HUES6 (cell line): Measurements from ENCODE around the gene NTN4.

ENCODE experiments used
- H3K27ac ChIP-seq: 2 replicates; pipeline ENCODE4 v1.7.0; 2013; ENCODE audit warnings: low read depth, mild to moderate bottlenecking, low read length, inconsistent platforms
- H3K27me3 ChIP-seq: 2 replicates; pipeline ENCODE4 v1.6.1; 2013; ENCODE audit warnings: low read length; ENCODE audit not compliant: control insufficient read depth, insufficient read depth
- H3K36me3 ChIP-seq: 2 replicates; pipeline ENCODE4 v1.6.1; 2013; ENCODE audit warnings: low read length; ENCODE audit not compliant: control insufficient read depth, insufficient read depth
- H3K4me1 ChIP-seq: 2 replicates; pipeline ENCODE4 v1.6.1; 2013; ENCODE audit warnings: low read length; ENCODE audit not compliant: control insufficient read depth, insufficient read depth
- H3K4me3 ChIP-seq: 2 replicates; pipeline ENCODE4 v1.5.1; 2013; ENCODE audit warnings: low read depth, low read length
- H3K9ac ChIP-seq: one replicate; pipeline ENCODE4 v1.6.1; 2013; ENCODE audit warnings: mild to moderate bottlenecking, low read length
- H3K9me3 ChIP-seq: 2 replicates; pipeline ENCODE4 v1.6.1; 2013; ENCODE audit warnings: low read depth, low read length; ENCODE audit not compliant: control insufficient read depth, insufficient read depth

Gene NTN4

DNA sequence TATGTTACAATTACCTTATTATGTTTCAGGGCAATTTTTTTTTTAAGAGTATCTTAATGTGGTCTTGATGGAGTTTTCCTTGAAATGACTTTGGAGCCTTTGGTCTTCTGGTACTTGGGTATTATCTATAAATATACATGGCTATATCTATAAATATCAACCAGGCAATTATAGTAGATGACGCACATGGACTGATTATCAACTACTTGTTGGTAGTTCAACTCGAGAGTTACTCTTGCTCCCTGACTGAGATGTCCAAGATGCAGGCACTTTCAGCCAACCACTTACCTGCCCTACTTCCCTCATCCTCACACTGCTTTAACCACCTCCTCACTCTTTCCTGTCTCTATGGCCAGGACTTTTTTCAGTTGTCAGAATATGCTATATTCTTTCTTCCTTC lies 85.4 kb downstream of the NTN4 start:
- Histone ChIP-seq H3K27me3 (no peaks in the 10 kb centered on the region), H3K36me3 (no peaks in the 10 kb centered on the region), H3K9me3 (no peaks in the 10 kb centered on the region), H3K4me1 (peaks cover 7% of the 10 kb centered on the region; the same call in 1 of the 2 replicates), H3K9ac (no peak overlapping the region), H3K27ac (no peak overlapping the region), H3K4me3 (no peak overlapping the region)

- H3K4me3 ChIP-seq: no peak overlapping the region
- H3K27ac ChIP-seq: no peak overlapping the region
- H3K9ac ChIP-seq: no peak overlapping the region
- no peaks in the 10 kb centered on the region for H3K27me3 ChIP-seq
- no peaks in the 10 kb centered on the region for H3K9me3 ChIP-seq
- H3K4me1 ChIP-seq: peaks cover 7% of the 10 kb centered on the region; the same call in 1 of the 2 replicates
- no peaks in the 10 kb centered on the region for H3K36me3 ChIP-seq
Observed at GRCh38 chr12:95703986-95704385, 86.6 kb downstream of the NTN4 start.

DNA sequence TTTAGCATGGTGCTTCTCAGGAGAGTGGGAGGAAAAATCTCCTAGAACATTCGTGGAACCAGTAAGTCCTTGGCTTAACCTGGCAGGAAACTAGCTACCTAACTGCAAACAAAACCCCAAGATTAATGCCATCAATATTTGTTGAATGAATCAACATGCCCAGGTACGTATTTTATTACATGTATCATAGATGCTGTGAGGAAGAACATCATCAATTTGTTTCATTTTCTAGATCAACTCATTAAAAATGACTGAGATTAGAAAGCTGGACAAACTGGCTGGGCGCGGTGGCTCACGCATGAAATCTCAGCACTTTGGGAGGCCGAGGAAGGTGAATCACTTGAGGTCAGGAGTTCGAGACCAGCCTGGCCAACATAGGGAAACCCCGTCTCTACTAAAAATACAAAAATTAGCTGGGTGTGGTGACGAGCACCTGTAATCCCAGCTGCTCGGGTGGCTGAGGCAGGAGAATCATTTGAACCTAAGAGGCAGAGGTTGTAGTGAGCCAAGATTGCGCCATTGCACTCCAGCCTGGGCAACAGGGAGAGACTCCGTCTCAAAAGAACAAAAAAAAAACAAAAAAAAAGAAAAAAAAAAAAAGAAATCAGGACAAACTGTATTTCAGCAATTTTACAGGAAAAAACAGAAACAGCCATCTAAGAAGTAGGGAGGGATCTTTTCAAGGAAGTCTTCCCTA lies 88.7 kb downstream of the NTN4 start:
- no peak overlapping the region for H3K4me3 ChIP-seq
- H3K9ac ChIP-seq: no peak overlapping the region
- H3K27ac ChIP-seq: no peak overlapping the region
- H3K36me3 ChIP-seq: no peaks in the 10 kb centered on the region
- peaks cover 1% of the 10 kb centered on the region; the same call in 1 of the 2 replicates for H3K4me1 ChIP-seq
- no peaks in the 10 kb centered on the region for H3K27me3 ChIP-seq
- no peaks in the 10 kb centered on the region for H3K9me3 ChIP-seq

DNA sequence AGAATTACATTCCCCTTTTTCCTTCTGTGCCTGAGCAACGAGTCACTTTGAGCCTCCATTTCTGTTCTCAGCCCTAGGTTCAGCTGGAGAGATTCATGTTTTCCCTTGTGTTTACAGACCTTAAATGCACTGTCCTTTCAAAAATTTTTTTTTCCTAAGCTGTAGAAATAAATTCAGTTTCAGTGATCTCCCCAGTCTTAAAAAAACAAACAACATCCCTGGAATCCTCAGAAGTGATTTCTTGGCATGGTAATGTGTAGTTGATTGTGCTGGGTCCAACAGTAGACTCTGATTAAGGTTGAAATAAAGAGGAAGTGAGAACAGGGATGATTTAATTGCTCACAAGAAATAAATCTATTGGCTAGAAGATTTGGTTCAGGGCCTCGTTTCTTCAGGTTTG lies 89.3 kb downstream of the NTN4 start:
- no peaks in the 10 kb centered on the region for H3K36me3 ChIP-seq
- no peaks in the 10 kb centered on the region for H3K4me1 ChIP-seq
- no peak overlapping the region for H3K27ac ChIP-seq
- H3K9me3 ChIP-seq: no peaks in the 10 kb centered on the region
- no peak overlapping the region for H3K9ac ChIP-seq
- H3K27me3 ChIP-seq: no peaks in the 10 kb centered on the region
- H3K4me3 ChIP-seq: no peak overlapping the region

GRCh38 chr12:95700316-95700785 lies 90.2 kb downstream of the NTN4 start:
- Histone ChIP-seq H3K9me3 (no peaks in the 10 kb centered on the region), H3K9ac (no peak overlapping the region), H3K27ac (no peak overlapping the region), H3K4me1 (no peaks in the 10 kb centered on the region), H3K4me3 (no peak overlapping the region), H3K36me3 (no peaks in the 10 kb centered on the region), H3K27me3 (no peaks in the 10 kb centered on the region)

DNA sequence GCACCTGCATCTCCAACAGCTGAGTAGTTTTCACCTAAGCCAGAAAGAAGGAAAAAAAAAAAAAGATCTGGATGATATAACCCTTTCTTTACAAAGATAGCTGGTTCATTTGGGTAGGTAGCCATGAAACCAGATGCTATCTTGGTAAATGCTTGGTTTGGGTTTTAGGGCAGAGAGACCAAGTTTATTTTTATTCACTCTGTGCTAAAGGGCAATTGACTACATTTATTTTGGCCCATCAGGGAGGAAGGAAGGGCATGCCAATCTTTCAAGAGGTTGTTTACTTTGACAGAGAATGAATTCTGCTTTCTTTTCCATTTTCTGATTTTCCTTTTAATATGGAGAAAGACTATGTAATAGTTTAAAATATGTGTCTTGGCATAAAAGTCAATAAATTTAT lies 91.0 kb downstream of the NTN4 start:
- no peak overlapping the region for H3K27ac ChIP-seq
- no peaks in the 10 kb centered on the region for H3K9me3 ChIP-seq

DNA sequence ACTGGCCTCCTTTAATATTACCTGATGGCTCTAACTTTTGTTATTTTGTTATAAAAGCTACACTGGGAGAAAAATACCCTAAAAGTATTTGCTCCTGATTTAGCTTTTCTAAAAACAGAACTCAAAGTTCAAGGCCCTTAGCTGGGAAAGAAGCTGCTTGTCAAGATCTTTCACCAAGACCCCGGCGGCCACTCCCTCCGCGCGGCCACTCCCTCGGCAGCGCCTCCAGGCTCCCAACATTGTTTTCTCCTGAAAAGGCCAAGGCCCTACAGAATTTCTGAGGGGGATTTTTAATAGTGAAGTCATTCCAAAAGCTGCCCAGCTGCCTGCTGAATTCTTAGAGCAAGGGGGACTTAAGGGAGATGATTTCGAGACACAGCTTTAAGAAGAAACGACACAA lies 96.4 kb downstream of the NTN4 start:
- no peak overlapping the region for H3K9ac ChIP-seq

More for the DNA sequence above, 91.0 kb downstream of the NTN4 start:
- no peak overlapping the region for H3K9ac ChIP-seq
- H3K27me3 ChIP-seq: no peaks in the 10 kb centered on the region
- H3K4me3 ChIP-seq: no peak overlapping the region
- no peaks in the 10 kb centered on the region for H3K36me3 ChIP-seq
- H3K4me1 ChIP-seq: no peaks in the 10 kb centered on the region

DNA sequence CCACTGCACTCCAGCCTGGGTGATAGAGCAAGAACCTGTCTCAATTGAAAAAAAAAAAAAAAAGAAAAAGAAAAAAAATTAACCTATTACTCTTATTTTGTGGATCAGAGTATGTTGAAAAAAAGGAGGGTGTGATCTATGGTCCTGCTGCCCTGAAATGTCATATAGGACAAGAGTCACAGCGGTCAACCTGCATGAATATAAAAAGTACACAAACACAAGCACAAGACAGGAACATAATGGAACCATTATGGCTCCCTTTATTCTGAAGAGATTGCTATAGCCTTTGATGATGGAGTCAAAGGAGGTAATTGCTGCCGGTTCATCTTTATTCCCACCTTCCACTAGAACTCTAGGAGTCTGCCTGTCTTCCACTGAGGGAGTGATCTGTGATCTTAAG lies 96.9 kb downstream of the NTN4 start:
- Histone ChIP-seq H3K27ac (no peak overlapping the region), H3K4me1 (peaks cover 5% of the 10 kb centered on the region; the same call in 1 of the 2 replicates), H3K36me3 (no peaks in the 10 kb centered on the region), H3K27me3 (peaks cover under 1% of the 10 kb centered on the region; the same call in 1 of the 2 replicates), H3K4me3 (no peak overlapping the region), H3K9me3 (no peaks in the 10 kb centered on the region), H3K9ac (no peak overlapping the region)

More for the DNA sequence above, 96.4 kb downstream of the NTN4 start:
- H3K36me3 ChIP-seq: no peaks in the 10 kb centered on the region
- no peak overlapping the region; the same call in 1 of the 2 replicates for H3K4me3 ChIP-seq
- no peak overlapping the region for H3K27ac ChIP-seq
- H3K27me3 ChIP-seq: no peaks in the 10 kb centered on the region
- peaks cover 5% of the 10 kb centered on the region; the same call in 1 of the 2 replicates for H3K4me1 ChIP-seq
- no peaks in the 10 kb centered on the region for H3K9me3 ChIP-seq

GRCh38 chr12:95690861-95691635 lies 99.5 kb downstream of the NTN4 start:
- peaks cover 5% of the 10 kb centered on the region; the same call in 1 of the 2 replicates for H3K4me1 ChIP-seq
- H3K27ac ChIP-seq: no peak overlapping the region
- no peaks in the 10 kb centered on the region for H3K36me3 ChIP-seq
- no peaks in the 10 kb centered on the region for H3K9me3 ChIP-seq
- H3K27me3 ChIP-seq: peaks cover 8% of the 10 kb centered on the region; the same call in 1 of the 2 replicates
- no peak overlapping the region for H3K4me3 ChIP-seq
- H3K9ac ChIP-seq: no peak overlapping the region

- H3K9ac ChIP-seq: no peak overlapping the region
- H3K4me3 ChIP-seq: no peak overlapping the region
- H3K9me3 ChIP-seq: no peaks in the 10 kb centered on the region
- H3K36me3 ChIP-seq: no peaks in the 10 kb centered on the region
- peaks cover 8% of the 10 kb centered on the region; the same call in 1 of the 2 replicates for H3K27me3 ChIP-seq
- no peak overlapping the region for H3K27ac ChIP-seq
- H3K4me1 ChIP-seq: peaks cover 5% of the 10 kb centered on the region; the same call in 1 of the 2 replicates
Observed at GRCh38 chr12:95687937-95688336, 102.6 kb downstream of the NTN4 start.

GRCh38 chr12:95683418-95683817 lies 107.1 kb downstream of the NTN4 start:
- no peak overlapping the region for H3K9ac ChIP-seq
- H3K36me3 ChIP-seq: no peaks in the 10 kb centered on the region
- no peak overlapping the region for H3K27ac ChIP-seq
- no peak overlapping the region for H3K4me3 ChIP-seq
- peaks cover 5% of the 10 kb centered on the region; the same call in 1 of the 2 replicates for H3K27me3 ChIP-seq
- H3K9me3 ChIP-seq: no peaks in the 10 kb centered on the region
- no peaks in the 10 kb centered on the region for H3K4me1 ChIP-seq
